GM21619 (cell line): ENCODE data around the gene CAMSAP1.

Experiments used
- ATAC-seq: cut with Tn5 transposase; IDR thresholded peaks from one replicate; pipeline ENCODE4 v1.9.1; 2021; ENCODE audit not compliant: unreplicated experiment

The CAMSAP1 gene

GRCh38 chr9:135840539-135840938, 66.8 kb downstream of the CAMSAP1 start:
- no peak for ATAC-seq

GRCh38 chr9:135840107-135840506, 67.2 kb downstream of the CAMSAP1 start:
- ATAC-seq = no peak

GRCh38 chr9:135839516-135839915, 67.8 kb downstream of the CAMSAP1 start:
- no peak for ATAC-seq

- ATAC-seq = no peak
These were observed 72.2 kb downstream of the CAMSAP1 start for GRCh38 chr9:135835131-135835530.

- ATAC-seq = no peak
These were observed 73.5 kb downstream of the CAMSAP1 start for GRCh38 chr9:135833864-135834263.

- ATAC-seq = no peak
These were observed 76.8 kb downstream of the CAMSAP1 start for GRCh38 chr9:135830496-135830895.

GRCh38 chr9:135828656-135829055, 78.7 kb downstream of the CAMSAP1 start:
- ATAC-seq = no peak

- ATAC-seq = no peak
These were observed 79.3 kb downstream of the CAMSAP1 start for GRCh38 chr9:135827866-135828580.

GRCh38 chr9:135827301-135827700, 80.0 kb downstream of the CAMSAP1 start:
- ATAC-seq = no peak

- no peak for ATAC-seq
These were observed 81.2 kb downstream of the CAMSAP1 start for GRCh38 chr9:135826188-135826545.

- no peak for ATAC-seq
These were observed 81.7 kb downstream of the CAMSAP1 start for GRCh38 chr9:135825435-135826187.

GRCh38 chr9:135823036-135823435, 84.3 kb downstream of the CAMSAP1 start:
- ATAC-seq = no peak

- no peak for ATAC-seq
These were observed 85.0 kb downstream of the CAMSAP1 start for GRCh38 chr9:135822374-135822755.

GRCh38 chr9:135821733-135822373, 85.5 kb downstream of the CAMSAP1 start:
- ATAC-seq = no peak

- ATAC-seq = no peak
These were observed 86.2 kb downstream of the CAMSAP1 start for GRCh38 chr9:135821116-135821515.

- ATAC-seq = no peak
These were observed 86.7 kb downstream of the CAMSAP1 start for GRCh38 chr9:135820661-135821060.

- no peak for ATAC-seq
These were observed 87.4 kb downstream of the CAMSAP1 start for GRCh38 chr9:135819905-135820304.

- no peak for ATAC-seq
These were observed 88.4 kb downstream of the CAMSAP1 start for GRCh38 chr9:135818718-135819475.

GRCh38 chr9:135817951-135818717, 89.2 kb downstream of the CAMSAP1 start:
- no peak for ATAC-seq

GRCh38 chr9:135816651-135816970, 90.7 kb downstream of the CAMSAP1 start:
- no peak for ATAC-seq
